Measurements from ENCODE around the gene BCAR3.

- TF ChIP-seq ZNF274 (IDR thresholded peaks at IDR 0.05; ENCODE audit: low read depth, low read length), result no peak
- no peak for TF ChIP-seq YY1 (IDR thresholded peaks at IDR 0.05; ENCODE audit: insufficient read depth, insufficient read length)
- no peak for TF ChIP-seq SUZ12 (IDR thresholded peaks at IDR 0.05; ENCODE audit: extremely low read depth, insufficient read depth, insufficient read length)
These were observed 83.9 kb downstream of the BCAR3 start for GRCh38 chr1:93597709-93598108.

Data from NT2/D1 (cell line).